GM13977 (cell line): Measurements from ENCODE around the gene VKORC1.

Source experiments
- DNase-seq: peaks from one replicate; pipeline ENCODE4 v3.0.0; 2012; ENCODE audit warnings: low spot score
- CTCF ChIP-seq: IDR thresholded peaks from 2 replicates; pipeline ENCODE4 v1.5.1; 2012; ENCODE audit warnings: mild to moderate bottlenecking, control low read depth; ENCODE audit not compliant: insufficient read depth; ENCODE audit errors: extremely low read depth, missing control alignments
- in situ Hi-C: fragments of 300-500 bp; cut with MboI; formaldehyde crosslinking; loops from one replicate; pipeline ENCODE4 v1.12.0; 2022; ENCODE audit warnings: low sequenced_read_pairs, low pct_unique_long_range_greater_than_20kb, mixed read lengths, inconsistent platforms; ENCODE audit not compliant: unreplicated experiment

Gene VKORC1

GRCh38 chr16:31133046-31133501 lies 38.5 kb upstream of the VKORC1 start:
- in situ Hi-C loops, result no loop called here
- DNase-seq, result no peak
- no peak for TF ChIP-seq CTCF

- DNase-seq, result no peak
- TF ChIP-seq CTCF, result no peak
- in situ Hi-C loops, result no loop called here
Measured at GRCh38 chr16:31132303-31132979, 37.8 kb upstream of the VKORC1 start.

- TF ChIP-seq CTCF, result no peak
- no peak for DNase-seq
- in situ Hi-C loops, result no loop called here
Measured at GRCh38 chr16:31131841-31132271, 37.3 kb upstream of the VKORC1 start.

GRCh38 chr16:31131416-31131815 lies 36.8 kb upstream of the VKORC1 start:
- in situ Hi-C loops, result no loop called here
- no peak for DNase-seq
- TF ChIP-seq CTCF, result no peak

- in situ Hi-C loops, result no loop called here
- TF ChIP-seq CTCF, result no peak
Measured at GRCh38 chr16:31130899-31131298, 36.3 kb upstream of the VKORC1 start.

GRCh38 chr16:31130336-31130891 lies 35.8 kb upstream of the VKORC1 start:
- in situ Hi-C loops, result no loop called here

More at GRCh38 chr16:31130899-31131298, 36.3 kb upstream of the VKORC1 start:
- no peak for DNase-seq

More at GRCh38 chr16:31130336-31130891, 35.8 kb upstream of the VKORC1 start:
- TF ChIP-seq CTCF, result no peak
- no peak for DNase-seq
